HEK293 (cell line): Measurements from ENCODE around the gene THAP7.

Experiments used
- CTCF ChIP-seq: fragments of 450-650 bp; formaldehyde crosslinking; IDR thresholded peaks from 2 replicates; pipeline ENCODE4 v1.5.1; 2016; ENCODE audit warnings: missing biosample characterization, missing genetic modification characterization
- ZBTB26 ChIP-seq: fragments of 450-650 bp; formaldehyde crosslinking; optimal IDR thresholded peaks from 2 replicates; pipeline ENCODE3; 2016; ENCODE audit warnings: missing biosample characterization, mild to moderate bottlenecking, missing genetic modification characterization
- ZFP41 ChIP-seq: fragments of 450-650 bp; formaldehyde crosslinking; IDR thresholded peaks from 2 replicates; pipeline ENCODE4 v1.5.1; 2016; ENCODE audit warnings: missing biosample characterization, missing genetic modification characterization, borderline replicate concordance
- ZNF114 ChIP-seq: fragments of 450-650 bp; formaldehyde crosslinking; IDR thresholded peaks from 2 replicates; pipeline ENCODE4 v1.5.0; 2017; ENCODE audit warnings: missing biosample characterization, missing genetic modification characterization
- ZNF148 ChIP-seq: fragments of 450-650 bp; formaldehyde crosslinking; IDR thresholded peaks from 2 replicates; pipeline ENCODE4 v1.5.0; 2017; ENCODE audit warnings: missing biosample characterization, missing genetic modification characterization, borderline replicate concordance
- ZNF202 ChIP-seq: fragments of 450-650 bp; formaldehyde crosslinking; IDR thresholded peaks from 2 replicates; pipeline ENCODE4 v1.5.1; 2016; ENCODE audit warnings: missing biosample characterization, missing genetic modification characterization, borderline replicate concordance
- ZNF214 ChIP-seq: fragments of 450-650 bp; formaldehyde crosslinking; IDR thresholded peaks from 2 replicates; pipeline ENCODE4 v1.5.1; 2017; ENCODE audit warnings: missing biosample characterization, mild to moderate bottlenecking, missing genetic modification characterization, borderline replicate concordance
- ZNF239 ChIP-seq: fragments of 450-650 bp; formaldehyde crosslinking; IDR thresholded peaks from 2 replicates; pipeline ENCODE4 v1.5.1; 2016; ENCODE audit warnings: missing biosample characterization, missing genetic modification characterization
- ZNF335 ChIP-seq: fragments of 450-650 bp; formaldehyde crosslinking; conservative IDR thresholded peaks from 2 replicates; pipeline ENCODE4 v1.5.1; 2016; ENCODE audit warnings: missing biosample characterization, missing genetic modification characterization
- ZNF510 ChIP-seq: fragments of 450-650 bp; formaldehyde crosslinking; IDR thresholded peaks from 2 replicates; pipeline ENCODE4 v1.5.1; 2018; ENCODE audit warnings: mild to moderate bottlenecking, missing genetic modification characterization, missing biosample characterization; ENCODE audit not compliant: insufficient replicate concordance
- ZNF560 ChIP-seq: fragments of 450-650 bp; formaldehyde crosslinking; IDR thresholded peaks from 2 replicates; pipeline ENCODE4 v1.5.1; 2017; ENCODE audit warnings: missing biosample characterization, missing genetic modification characterization, borderline replicate concordance

DNA sequence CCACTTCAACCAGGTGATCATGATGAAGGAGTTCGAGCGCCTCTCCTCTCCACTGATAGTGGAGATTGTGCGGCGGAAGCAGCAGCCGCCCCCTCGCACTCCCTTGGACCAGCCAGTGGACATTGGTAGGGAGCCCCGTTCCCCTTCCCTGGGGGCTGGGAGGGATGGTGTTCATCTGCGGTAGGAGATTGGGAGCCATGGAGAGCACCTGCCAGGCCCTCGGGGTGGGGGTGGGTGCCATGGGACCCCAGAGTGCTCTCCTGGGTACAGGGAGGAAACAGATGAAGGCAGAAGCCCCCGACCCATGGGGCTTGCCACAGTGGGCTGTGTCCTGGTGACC, 7.0 kb downstream of the THAP7 start:
- no peak for TF ChIP-seq CTCF (tag by site-specific recombination)
- no peak for TF ChIP-seq ZNF202 (tag by site-specific recombination)
- TF ChIP-seq ZNF148 (tag by site-specific recombination), result no peak
- TF ChIP-seq ZNF114, result no peak
- no peak for TF ChIP-seq ZNF560 (tag by site-specific recombination)
- no peak for TF ChIP-seq ZBTB26 (tag by site-specific recombination)
- TF ChIP-seq ZFP41 (tag by site-specific recombination), result no peak
- TF ChIP-seq ZNF510 (tag by site-specific recombination), result no peak
- TF ChIP-seq ZNF214 (tag by site-specific recombination), result no peak
- TF ChIP-seq ZNF335, result no peak
- TF ChIP-seq ZNF239 (tag by site-specific recombination), result no peak
